HepG2 (cell line): Measurements from ENCODE around the gene SIN3A. TPM values are rescaled to one million over a fixed set of nuclear protein-coding genes. Genes with fewer than 3 reads are reported as not detected.

ENCODE experiments used
- GFI1 ChIP-seq: sonication (generic); formaldehyde crosslinking; IDR thresholded peaks from 2 replicates; pipeline ENCODE4 v1.5.0; 2020; ENCODE audit warnings: missing genetic modification reagents, mild to moderate bottlenecking, borderline replicate concordance
- HMGXB4 ChIP-seq, 2 experiments: sonication (generic) in 1 of 2; formaldehyde crosslinking in 1 of 2; IDR thresholded peaks; 2 replicates each; pipeline versions ENCODE4 v1.4.0 to v1.6.1; 2018 to 2020; ENCODE audit warnings: missing genetic modification reagents in 2 of 2, borderline replicate concordance in 1 of 2, low read depth in 1 of 2, mild to moderate bottlenecking in 1 of 2, missing biosample characterization in 1 of 2
- RBFOX2 ChIP-seq: fragments of 200-400 bp; formaldehyde crosslinking; IDR thresholded peaks from 2 replicates; pipeline ENCODE4 v1.6.1; 2017; ENCODE audit warnings: low read depth, mild to moderate bottlenecking, low read length
- ZBTB2 ChIP-seq: sonication (generic); formaldehyde crosslinking; IDR thresholded peaks from 2 replicates; pipeline ENCODE4 v1.8.0; 2022; ENCODE audit warnings: low read depth, missing genetic modification reagents
- ZC3H13 ChIP-seq: sonication (generic); formaldehyde crosslinking; IDR thresholded peaks from 2 replicates; pipeline ENCODE4 v1.8.1; 2023; ENCODE audit warnings: mild to moderate bottlenecking, missing genetic modification reagents, moderate library complexity
- ZNF576 ChIP-seq: sonication (generic); formaldehyde crosslinking; IDR thresholded peaks from 2 replicates; pipeline ENCODE4 v1.4.0; 2020; ENCODE audit warnings: mild to moderate bottlenecking, missing genetic modification reagents
- ZNF687 ChIP-seq: sonication (generic); formaldehyde crosslinking; IDR thresholded peaks from 2 replicates; pipeline ENCODE4 v1.5.1; 2020; ENCODE audit warnings: mild to moderate bottlenecking, missing genetic modification reagents, moderate library complexity
- ZNF761 ChIP-seq: sonication (generic); formaldehyde crosslinking; conservative IDR thresholded peaks from 2 replicates; pipeline ENCODE4 v1.4.0; 2020; ENCODE audit warnings: mild to moderate bottlenecking, missing genetic modification reagents
- ZSCAN21 ChIP-seq: sonication (generic); formaldehyde crosslinking; IDR thresholded peaks from 2 replicates; pipeline ENCODE4 v1.8.0; 2022; ENCODE audit warnings: mild to moderate bottlenecking, missing genetic modification reagents, moderate library complexity, borderline replicate concordance
- polyA plus RNA-seq, 8 experiments: library from polyadenylated mRNA; depleted of rRNA in 3 of 8; stranded (reverse) in 7 of 8; unstranded in 1 of 8; fragments of >200 nt; fragmentation: Illumina TruSeq in 4 of 8; extraction: Trizol in 4 of 8; gene quantifications; 2 replicates each; pipeline versions ENCODE4 v1.2.1 to v1.2.3, GENCODE V29; 2011 to 2016; ENCODE audit warnings: low read depth in 4 of 8, missing spikeins in 1 of 8, mixed read lengths in 1 of 8; ENCODE audit not compliant: insufficient read depth in 1 of 8
- total RNA-seq, 5 experiments: library from RNA; depleted of rRNA; stranded (reverse); fragments of >200 nt; fragmentation: Illumina TruSeq; extraction: Trizol; gene quantifications; 2 replicates each; pipeline ENCODE4 v1.2.3, GENCODE V29; 2016; ENCODE audit warnings: low read depth in 1 of 5

The SIN3A gene
- total and polyA plus RNA-seq, 2 of the 13 experiments (the other 11 are each of a cell fraction or from before 2014, with no cell fraction given), result 16.1 to 28.1 TPM

- TF ChIP-seq ZNF687 (peak; percentile 76), ZNF576 (CRISPR knock-in tag) (0 out of 2 replicates have a peak, but pooled peaks have one; percentile 35), ZBTB2 (CRISPR knock-in tag) (peak; percentile 74), ZC3H13 (CRISPR knock-in tag) (peak; percentile 37; the same call in 1 of the 2 replicates), GFI1 (CRISPR knock-in tag) (peak; percentile 18; the same call in 1 of the 2 replicates), ZNF761 (CRISPR knock-in tag) (peak; percentile 74; the same call in 1 of the 2 replicates), RBFOX2 (0 out of 2 replicates have a peak, but pooled peaks have one; percentile 13), ZSCAN21 (CRISPR knock-in tag) (peak; percentile 62; the same call in 1 of the 2 replicates), HMGXB4 (CRISPR knock-in tag; IDR thresholded peaks at IDR 0.05; ENCODE audit: borderline replicate concordance in 1 of 2, low read depth in 1 of 2) (peak; percentile 43 to 48; a peak in 1 of 4 replicates)
Measured at GRCh38 chr15:75450307-75451201, 936 bp downstream of the SIN3A start (continued).
